ENCODE data around the gene S100A7. TPM values are rescaled to one million over a fixed set of nuclear protein-coding genes. Genes with fewer than 3 reads are reported as not detected.

Gene S100A7
- total and polyA plus RNA-seq, 9 of the 15 experiments (the other 6 are each of a cell fraction or from before 2014, with no cell fraction given): not detected

DNA sequence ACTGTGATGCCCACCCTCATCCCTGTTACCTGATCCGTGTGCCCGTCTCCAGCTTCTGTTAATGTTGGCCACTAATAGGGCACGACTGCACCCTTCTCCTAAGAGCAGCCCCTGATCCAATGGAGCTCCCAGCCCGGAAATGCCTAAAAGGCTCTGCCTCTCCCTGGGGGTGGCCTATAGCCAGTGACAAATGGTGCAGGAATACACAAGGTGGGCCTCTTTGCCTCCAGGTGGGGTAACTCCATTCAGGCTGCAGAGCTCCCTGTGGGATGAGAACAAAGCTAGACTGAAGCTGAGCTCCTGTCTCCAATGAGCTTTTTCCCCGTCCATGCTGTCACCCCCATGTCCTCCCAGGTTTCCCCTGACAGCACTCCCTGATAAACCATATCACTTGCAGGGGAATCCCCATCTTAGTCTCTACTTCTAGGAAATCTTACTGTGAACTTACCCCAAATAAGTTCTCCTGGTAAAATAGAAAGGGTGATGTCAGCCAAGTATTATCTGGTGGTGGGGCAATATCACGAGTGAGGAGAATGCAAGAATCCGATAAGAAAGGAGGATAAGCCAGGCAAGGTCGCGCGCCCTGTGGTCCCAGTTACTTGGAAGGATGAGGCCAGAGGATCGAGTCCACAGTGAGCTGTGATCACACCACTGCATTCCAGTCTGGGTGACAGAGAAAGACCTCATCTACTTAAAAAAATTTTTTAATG lies 25.6 kb downstream of the S100A7 start (continued):
- TF ChIP-seq RERE (CRISPR knock-in tag; IDR thresholded peaks at IDR 0.05; ENCODE audit: borderline replicate concordance): no peak
- no peak for TF ChIP-seq PCBP1 (IDR thresholded peaks at IDR 0.05; ENCODE audit: low read depth, low read length, poor library complexity, severe bottlenecking)
- TF ChIP-seq, protein P1, sequence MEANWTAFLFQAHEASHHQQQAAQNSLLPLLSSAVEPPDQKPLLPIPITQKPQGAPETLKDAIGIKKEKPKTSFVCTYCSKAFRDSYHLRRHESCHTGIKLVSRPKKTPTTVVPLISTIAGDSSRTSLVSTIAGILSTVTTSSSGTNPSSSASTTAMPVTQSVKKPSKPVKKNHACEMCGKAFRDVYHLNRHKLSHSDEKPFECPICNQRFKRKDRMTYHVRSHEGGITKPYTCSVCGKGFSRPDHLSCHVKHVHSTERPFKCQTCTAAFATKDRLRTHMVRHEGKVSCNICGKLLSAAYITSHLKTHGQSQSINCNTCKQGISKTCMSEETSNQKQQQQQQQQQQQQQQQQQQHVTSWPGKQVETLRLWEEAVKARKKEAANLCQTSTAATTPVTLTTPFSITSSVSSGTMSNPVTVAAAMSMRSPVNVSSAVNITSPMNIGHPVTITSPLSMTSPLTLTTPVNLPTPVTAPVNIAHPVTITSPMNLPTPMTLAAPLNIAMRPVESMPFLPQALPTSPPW (CRISPR knock-in tag; IDR thresholded peaks at IDR 0.05): peak; percentile 33; the same call in 1 of the 2 replicates
- TF ChIP-seq TAL1 (IDR thresholded peaks at IDR 0.05): peak; percentile 60
- 0 out of 2 replicates have a peak, but pooled peaks have one; percentile 59 for TF ChIP-seq ZNF766 (CRISPR knock-in tag; conservative IDR thresholded peaks at IDR 0.05)
- no peak for TF ChIP-seq HOXB6 (CRISPR knock-in tag; IDR thresholded peaks at IDR 0.05; ENCODE audit: borderline replicate concordance)
- TF ChIP-seq, protein P2, sequence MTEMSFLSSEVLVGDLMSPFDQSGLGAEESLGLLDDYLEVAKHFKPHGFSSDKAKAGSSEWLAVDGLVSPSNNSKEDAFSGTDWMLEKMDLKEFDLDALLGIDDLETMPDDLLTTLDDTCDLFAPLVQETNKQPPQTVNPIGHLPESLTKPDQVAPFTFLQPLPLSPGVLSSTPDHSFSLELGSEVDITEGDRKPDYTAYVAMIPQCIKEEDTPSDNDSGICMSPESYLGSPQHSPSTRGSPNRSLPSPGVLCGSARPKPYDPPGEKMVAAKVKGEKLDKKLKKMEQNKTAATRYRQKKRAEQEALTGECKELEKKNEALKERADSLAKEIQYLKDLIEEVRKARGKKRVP (CRISPR knock-in tag; IDR thresholded peaks at IDR 0.05): no peak
- TF ChIP-seq, protein P3, sequence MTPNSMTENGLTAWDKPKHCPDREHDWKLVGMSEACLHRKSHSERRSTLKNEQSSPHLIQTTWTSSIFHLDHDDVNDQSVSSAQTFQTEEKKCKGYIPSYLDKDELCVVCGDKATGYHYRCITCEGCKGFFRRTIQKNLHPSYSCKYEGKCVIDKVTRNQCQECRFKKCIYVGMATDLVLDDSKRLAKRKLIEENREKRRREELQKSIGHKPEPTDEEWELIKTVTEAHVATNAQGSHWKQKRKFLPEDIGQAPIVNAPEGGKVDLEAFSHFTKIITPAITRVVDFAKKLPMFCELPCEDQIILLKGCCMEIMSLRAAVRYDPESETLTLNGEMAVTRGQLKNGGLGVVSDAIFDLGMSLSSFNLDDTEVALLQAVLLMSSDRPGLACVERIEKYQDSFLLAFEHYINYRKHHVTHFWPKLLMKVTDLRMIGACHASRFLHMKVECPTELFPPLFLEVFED (CRISPR knock-in tag; conservative IDR thresholded peaks at IDR 0.05): no peak
- no peak for TF ChIP-seq FOXO4 (CRISPR knock-in tag; IDR thresholded peaks at IDR 0.05)
- no peak for TF ChIP-seq HIVEP1 (CRISPR knock-in tag; IDR thresholded peaks at IDR 0.05)
- TF ChIP-seq ZNF311 (CRISPR knock-in tag; IDR thresholded peaks at IDR 0.05): no peak
- no peak for TF ChIP-seq ZNF133 (CRISPR knock-in tag; IDR thresholded peaks at IDR 0.05)
- no peak for TF ChIP-seq STAT5A (IDR thresholded peaks at IDR 0.05; ENCODE audit: borderline replicate concordance, low read length)
- no peak for TF ChIP-seq GABPB2 (CRISPR knock-in tag; conservative IDR thresholded peaks at IDR 0.05)
- TF ChIP-seq JUNB (CRISPR knock-in tag; conservative IDR thresholded peaks at IDR 0.05): no peak
- no peak for TF ChIP-seq MCM5 (IDR thresholded peaks at IDR 0.05; ENCODE audit: low read depth)

All from K562 (cell line).